HG03378 (cell line): ENCODE data around the gene BET1L.
"Not testable (repeated sequence)": the region's sequence is repeated elsewhere in the genome, so short reads cannot be mapped to it uniquely, and the experiment has no call there.

ENCODE experiments used
- ATAC-seq: cut with Tn5 transposase; IDR thresholded peaks from one replicate; pipeline ENCODE4 v1.9.1; 2021; ENCODE audit warnings: mild to moderate bottlenecking, moderate library complexity; ENCODE audit not compliant: unreplicated experiment

The BET1L gene

DNA sequence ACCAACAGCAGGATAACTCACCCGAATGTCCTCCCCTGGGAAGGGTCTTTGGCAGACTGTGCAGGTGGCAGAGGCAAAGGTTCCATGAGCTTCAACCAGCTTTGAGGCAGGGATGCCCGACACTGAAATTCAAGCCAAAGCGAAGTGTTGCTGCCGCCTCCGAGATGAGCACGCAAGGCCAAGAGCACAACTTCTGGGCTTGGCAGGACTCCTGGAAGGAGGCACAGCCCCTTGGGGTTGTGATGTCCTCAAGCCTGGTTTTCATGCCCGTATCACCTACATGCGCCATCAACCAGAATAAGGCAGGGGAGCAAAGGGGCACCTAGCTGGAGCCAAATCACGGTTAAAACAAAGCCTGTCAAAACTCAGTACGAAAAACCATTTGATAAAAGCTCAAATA, 23.2 kb upstream of the BET1L start:
- ATAC-seq, result no peak

DNA sequence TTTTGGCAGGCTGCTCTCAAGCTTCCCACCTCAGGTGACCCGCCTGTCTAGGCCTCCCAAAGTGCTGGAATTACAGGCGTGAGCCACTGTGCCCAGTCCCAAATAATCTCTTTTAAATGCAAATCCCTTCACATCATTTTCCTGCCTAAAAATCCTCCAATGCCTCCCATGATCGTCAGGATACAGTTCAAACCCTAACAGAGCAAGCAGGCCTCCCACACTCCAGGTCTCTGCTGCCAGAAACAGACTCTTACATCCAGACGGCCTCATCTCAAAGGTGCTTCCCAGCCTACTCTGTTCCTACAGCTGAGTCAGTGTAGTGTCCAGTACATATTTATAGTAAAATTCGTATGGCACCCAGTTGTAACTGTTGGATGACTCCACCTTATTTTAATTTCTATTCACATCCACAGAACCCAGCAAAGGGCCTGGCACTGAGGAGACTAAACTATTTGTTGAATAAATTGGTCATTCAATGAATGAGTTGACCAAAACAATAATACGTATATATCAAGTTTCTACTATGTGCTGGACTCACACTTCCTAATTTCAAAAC, 20.7 kb upstream of the BET1L start:
- no peak for ATAC-seq

DNA sequence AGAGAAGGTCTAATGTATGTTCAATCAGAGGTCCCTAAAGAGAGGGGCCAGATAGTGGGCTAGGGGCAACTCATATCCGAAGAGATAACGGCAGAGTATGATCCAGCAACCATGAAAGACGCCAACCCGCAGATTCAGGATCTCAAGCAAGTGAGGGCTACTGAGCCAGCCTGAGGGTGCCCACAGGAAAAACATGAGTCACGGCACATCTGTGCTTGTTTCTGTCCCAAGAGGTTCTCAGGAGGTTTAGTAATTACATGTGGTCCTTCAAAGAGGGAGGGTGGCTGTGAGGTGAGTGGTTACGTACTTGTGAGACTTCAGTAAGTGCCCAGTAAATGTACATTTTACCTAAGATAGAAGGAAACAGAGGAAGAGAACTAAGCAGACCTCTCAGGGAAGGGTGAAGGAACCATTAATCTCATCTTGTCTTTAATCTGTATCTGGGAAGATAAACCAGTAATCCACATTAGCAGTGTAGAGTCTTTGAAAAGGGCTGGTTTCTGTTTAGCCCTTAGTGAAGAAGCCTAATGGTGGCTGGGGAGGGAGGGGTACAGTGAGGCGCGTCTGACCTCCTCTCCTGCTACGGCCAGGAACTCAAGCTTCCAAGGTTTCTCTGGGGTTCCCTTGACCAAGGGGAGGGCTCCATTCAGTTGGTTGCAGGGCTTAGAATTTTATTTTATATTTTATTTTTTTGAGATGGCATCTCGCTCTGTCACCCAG, 18.7 kb upstream of the BET1L start:
- no peak for ATAC-seq

DNA sequence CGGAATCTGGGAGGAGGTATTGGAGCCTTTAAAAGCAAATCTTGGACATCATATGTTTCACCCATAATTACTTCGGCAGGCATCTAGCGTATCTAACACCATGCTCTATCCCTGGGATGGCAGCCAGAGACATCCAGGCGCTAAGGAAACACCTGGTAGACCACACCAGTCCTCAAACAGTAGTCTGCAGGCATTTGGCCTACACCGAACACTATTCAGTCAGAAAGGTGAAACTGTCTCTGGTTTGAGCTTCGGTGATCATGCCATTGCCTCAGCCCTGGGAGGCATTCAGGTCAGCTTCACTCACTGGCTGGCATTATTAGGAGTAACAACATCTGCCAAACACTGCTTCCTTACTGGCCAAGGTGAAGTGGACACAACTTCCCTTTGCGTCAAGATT, 17.2 kb upstream of the BET1L start:
- no peak for ATAC-seq

DNA sequence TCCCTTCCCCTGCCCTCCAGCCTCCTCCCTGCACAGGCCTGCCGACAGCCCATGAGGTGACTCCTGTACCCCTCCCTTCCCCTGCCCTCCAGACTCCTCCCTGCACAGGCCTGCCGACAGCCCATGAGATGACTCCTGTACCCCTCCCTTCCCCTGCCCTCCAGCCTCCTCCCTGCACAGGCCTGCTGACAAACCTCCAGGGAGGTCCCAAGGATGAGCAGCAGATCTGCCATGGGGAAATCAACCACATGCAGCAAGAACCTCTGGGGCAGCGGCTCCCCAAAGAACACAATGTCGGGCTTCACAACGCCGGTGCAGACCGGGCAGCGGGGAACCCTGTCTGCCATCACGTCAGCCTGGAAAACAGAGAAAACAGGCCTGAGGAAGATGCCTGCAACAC, 16.7 kb upstream of the BET1L start:
- no peak for ATAC-seq

DNA sequence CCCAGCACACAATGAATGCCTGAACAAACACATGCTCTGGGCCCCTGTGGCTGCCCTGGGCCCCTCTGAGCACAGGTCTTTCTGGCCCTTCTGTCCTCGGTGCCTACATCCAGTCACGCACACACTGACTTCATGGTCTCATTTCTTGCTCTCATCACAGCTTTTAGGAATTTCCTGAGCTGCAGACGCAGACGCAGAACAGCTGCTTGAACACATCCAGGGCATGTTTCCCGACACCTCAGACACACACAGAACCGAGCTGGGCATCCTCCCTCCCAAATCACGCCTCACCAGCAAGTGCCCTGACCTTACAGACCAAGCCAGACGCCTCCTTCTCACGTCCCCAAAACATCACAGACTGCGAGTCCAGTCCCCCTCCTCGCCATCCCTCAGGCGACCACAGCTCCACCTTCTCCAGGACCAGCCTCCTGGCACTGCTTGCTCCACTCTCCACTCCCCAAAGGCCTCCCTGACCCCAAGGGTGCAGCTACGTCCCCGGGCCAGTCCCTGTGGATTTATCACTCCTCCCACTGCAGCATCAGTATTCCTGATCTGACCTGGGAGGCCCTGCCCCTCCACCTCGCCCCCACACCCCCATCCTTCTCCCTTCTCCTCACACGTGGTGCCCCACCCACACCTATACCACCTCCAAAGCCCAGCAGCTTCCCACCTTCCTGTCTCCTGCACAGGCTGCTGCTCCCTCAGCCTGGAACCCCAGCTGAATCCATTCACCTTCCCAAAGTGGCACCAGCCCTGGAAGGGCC, 16.0 kb upstream of the BET1L start:
- no peak for ATAC-seq

DNA sequence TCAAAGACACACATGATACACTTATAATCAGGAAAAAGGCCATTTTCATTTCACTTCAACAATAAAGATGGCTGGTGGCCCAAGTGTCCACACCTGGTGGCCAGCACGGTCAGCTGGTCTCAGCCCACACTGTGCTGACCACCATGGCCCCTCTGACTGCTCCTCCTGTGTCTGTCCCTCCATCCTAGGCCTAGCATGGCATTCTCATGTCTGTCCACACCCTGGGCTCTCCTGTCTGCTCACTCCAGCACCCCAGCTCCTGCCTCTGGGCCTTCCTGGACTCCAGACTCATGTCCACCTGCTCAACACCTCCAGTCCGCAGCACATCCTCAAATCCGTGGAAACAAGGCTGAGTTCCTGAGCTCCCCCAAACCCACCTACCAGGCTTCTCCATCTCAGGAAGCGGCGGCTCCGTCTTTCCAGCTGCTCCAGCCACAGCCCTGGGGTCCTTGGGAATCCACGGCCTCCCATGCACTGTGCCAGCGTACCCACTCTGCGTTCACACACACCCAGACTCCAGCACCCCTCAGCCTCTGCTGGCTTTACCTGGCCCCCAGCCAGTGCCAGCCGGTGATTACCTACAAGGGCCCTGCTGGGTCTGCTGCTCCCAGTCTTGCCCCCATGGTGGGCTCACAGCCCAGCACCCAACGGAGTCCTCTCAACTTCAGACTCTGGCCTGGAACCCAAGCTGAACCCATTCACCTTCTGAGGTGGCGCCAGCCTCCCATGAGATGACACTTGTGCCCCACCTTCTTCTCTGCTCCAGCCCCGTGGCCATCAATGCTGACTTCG, 15.0 kb upstream of the BET1L start:
- no peak for ATAC-seq

DNA sequence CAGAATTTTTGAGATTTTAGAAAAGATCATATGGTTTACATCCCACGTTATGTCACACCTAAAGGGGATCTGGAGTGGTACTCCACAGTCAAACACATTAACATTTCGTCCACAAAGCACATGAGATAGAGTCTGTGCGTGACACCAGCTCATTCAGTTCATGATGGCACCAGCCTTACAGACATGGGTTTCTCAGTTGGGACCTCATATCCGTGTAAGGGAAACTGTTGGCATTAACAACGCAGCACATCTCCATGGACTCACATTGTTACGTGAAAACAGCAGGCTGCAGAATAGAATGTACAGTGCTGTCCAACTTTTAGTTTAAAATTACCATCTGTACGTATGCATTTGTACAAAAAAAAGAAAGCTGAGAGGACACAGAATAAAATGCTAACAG, 14.3 kb upstream of the BET1L start:
- ATAC-seq, result no peak

DNA sequence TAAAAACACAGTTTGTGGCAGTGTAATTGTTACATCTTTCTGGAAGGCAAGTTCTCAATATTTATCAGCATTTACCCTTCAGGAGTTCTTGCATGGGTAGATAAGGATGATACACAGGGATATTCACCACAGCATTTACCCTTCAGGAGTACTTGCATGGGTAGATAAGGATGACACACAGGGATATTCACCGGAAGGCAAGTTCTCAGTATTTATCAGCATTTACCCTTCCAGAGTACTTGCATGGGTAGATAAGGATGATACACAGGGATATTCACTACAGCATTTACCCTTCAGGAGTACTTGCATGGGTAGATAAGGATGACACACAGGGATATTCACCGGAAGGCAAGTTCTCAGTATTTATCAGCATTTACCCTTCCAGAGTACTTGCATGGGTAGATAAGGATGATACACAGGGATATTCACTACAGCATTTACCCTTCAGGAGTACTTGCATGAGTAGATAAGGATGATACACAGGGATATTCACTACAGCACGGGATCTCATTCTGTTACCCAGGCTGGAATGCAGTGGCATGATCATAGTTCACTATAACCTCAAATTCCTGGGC, 13.5 kb upstream of the BET1L start:
- not testable (repeated sequence) for ATAC-seq

DNA sequence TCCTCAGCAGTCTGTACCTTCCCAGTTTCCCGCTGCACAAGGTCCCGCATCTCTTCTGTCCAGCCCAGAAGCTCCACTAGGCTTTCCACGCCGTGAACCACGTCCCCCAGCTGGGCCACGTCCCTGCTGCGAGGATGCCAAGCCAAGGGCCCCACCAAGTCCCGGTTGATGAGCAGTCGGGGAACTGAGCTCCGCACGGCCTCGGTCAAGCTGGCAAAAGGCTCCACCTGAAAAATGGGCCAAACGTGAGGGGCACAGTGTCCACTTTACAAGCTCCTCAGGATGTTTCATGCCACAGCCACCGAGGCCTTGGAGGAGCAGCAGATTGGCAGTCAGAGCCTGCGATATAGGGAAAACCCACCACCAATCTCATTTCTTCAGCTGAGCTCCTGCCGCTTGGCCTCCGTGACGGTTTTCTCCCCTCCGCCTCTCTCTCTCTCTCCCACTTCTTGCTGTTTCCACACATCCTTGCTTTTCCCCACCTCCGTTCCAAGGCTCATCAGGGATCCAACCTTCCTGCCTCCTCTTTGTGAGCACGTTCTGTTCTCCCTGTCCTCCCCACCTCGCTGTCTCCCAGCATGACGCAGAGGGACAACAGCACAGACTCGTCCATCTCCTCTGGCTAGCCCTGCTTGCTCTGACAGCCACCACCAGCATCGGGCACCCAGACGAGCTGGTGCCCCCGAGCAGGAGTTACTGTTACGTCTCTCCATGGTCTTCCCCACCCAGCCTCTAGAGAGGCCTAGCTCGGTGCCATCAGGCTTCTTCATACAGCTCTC, 11.8 kb upstream of the BET1L start:
- ATAC-seq, result no peak

DNA sequence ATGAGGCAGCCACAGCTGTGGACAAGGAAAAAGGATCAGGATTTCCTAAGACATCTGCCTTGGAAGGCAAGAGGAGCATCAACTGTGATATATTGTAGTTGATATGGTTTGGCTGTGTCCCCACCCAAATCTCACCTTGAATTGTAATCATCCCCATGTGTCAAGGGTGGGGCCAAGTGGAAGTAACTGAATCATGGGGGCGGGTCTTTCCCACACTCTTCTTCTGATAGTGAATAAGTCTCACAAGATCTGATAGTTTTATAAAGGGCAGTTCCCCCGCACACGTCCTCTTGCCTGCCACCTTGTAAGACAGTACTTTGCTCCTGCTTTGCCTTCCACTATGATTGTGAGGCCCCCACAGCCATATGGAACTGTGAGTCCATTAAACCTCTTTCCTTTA, 10.5 kb upstream of the BET1L start:
- ATAC-seq, result no peak

DNA sequence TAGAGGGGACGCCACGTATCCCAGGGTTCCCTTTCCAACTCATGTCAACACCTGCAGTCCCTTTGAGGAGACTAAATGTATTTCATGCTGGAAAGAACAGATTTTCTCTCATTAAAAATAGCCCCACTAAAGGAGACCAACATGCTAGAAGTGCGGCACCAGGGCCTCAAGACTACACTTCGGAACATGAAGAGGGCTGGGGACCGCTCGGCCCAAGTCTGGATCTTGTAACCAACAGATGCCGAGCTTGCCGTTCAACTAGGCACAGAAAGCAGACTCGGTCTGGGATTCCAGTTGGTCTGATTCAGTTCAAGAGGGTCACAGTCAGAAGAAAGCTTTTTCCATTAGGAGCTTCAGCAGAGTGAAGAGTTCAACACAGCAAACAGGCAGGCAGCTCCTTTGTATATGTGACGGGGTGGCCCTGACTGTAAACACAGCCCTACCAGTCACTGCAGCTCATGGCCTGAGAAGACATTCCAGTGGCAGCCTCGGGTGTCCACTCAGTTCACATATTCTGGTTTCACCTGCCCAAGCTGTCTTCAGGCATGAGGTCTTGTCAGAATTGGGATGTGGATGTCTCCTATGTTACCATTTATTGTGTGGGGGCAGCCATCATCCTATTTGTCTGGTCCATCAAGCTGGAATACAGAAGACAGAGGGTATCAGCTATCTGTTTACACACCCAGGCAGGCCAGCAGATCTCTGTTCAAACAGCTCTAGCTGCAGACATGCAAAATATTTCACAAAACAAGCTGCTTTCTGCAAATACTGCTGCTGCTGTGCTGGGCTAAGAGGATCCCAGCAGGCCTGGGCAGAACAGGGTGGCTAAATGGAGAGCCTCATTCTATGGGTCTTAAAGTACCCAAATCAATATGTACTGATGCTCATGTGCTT, 9.1 kb upstream of the BET1L start:
- ATAC-seq, result no peak

DNA sequence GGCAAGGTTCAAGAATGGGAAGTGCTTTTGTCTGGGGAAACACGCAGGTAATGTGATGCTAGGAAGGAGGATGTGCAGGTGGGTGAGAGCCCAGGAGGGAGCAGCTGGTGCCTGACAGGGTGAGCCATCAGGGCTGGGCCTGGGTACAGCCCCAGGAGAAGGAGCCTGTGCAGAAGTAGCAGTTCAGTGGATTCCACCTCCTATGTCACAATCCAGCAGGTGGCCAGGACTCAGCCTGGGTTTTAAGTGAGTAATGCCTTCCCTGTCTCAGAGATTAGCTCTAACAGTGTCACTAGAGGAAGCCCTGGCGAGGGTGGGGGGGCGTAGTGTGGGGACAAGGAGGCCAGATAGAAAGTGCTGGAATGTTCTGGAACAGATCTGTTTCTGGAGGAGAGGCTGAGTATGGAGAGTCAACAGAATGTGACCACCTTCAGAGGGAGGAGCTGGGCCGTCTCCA, 8.4 kb upstream of the BET1L start:
- no peak for ATAC-seq

DNA sequence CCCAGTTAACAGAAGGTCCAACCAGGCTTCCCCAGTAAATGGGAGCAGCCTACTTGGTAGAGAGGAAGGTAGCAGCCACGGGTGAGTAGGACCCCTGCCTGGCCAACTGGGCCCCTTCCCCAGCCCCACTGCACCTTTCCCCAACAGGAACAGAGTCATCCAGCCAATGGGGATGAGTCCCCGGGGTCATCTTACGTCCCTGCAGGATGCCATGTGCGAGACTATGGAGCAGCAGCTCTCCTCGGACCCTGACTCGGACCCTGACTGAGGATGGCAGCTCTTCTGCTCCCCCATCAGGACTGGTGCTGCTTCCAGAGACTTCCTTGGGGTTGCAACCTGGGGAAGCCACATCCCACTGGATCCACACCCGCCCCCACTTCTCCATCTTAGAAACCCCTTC, 6.9 kb upstream of the BET1L start:
- ATAC-seq, result no peak

DNA sequence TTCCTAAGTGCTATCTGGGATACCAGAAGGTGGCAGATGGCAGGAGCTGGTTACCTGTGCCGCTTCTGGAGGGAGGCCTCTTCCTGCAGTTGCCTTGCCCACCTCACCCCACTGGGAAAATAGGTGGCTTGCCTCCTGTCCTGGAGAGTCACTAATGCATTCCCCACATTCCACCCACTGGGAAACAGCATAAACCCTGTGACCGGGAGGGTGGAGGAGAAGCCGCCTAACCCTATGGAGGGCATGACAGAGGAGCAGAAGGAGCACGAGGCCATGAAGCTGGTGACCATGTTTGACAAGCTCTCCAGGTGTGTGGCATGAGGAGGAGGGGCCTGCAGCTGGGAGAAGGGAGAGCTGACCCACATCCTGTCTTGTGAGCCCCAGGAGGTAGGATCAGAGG, 5.9 kb upstream of the BET1L start:
- no peak for ATAC-seq

DNA sequence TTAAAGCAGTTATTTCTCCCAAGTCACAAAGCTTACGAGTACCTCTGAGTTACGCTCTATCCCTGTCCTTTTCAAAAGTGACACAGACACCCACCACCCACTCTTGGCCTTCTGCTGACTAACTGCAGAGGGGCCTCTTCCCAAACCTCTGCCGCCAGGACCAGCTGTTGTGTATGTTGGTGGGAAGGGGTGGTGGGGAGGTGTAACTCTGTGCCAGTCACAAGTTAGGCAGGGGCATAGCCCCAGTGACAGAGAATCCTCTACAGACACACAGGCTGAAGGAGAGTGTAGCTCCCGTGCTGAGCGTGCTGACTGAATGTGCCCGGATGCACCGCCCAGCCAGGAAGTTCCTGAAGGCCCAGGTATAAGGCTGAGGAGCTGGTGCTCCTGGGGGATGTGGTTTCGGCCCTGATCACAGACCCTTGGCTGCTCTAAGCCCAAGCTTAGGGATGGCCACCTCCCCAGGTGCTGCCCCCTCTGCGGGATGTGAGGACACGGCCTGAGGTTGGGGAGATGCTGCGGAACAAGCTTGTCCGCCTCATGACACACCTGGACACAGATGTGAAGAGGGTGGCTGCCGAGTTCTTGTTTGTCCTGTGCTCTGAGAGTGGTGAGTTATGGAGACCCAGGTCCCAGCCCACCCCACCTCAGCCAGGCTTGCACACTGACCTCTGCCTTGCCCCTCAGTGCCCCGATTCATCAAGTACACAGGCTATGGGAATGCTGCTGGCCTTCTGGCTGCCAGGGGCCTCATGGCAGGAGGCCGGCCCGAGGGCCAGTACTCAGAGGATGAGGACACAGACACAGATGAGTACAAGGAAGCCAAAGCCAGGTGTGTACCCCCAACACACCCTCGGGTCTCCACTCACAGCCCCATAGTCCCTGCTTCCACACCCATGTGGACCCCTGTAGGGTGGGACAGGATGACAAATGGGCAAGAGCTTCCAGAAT, 5.2 kb upstream of the BET1L start:
- no peak for ATAC-seq

DNA sequence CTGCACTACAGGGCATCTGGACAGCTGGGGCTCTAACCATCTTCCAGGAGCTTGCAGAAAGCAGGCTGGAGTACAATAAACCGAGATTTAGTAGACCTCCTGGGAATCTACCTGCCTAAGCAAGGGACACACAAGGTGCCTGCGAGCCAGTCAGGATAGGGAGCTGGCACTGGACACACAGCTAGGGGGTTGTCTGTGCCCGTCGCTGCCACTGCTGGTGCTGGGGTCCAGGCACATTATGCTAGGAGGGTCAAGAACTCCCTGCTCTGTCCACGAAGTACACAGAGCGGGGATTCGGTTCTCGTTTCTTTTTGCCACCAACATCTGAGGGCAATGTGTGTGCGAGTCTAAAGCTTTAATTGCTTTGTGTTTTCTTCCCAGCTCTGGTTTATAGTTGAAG, 4.5 kb upstream of the BET1L start:
- ATAC-seq, result no peak

DNA sequence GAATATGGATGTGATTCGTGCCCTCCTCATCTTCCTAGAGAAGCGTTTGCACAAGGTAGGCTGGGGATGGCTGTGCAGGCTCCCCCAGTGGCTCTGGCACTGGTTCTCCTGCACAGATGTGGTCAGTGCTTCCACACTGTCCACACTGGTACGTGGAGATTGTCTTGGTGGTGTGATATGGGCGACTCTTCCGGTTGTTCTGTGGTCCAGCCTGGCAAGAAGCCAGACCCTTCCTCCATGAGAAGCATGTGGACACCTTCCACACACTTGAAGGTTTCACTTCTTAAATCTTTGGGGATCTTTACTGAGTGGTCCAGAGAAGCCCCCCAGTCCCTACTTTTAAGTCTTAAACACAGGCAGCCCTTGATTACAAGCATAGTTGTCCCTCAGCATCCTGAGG, 4.1 kb upstream of the BET1L start:
- ATAC-seq, result no peak
